ENCODE measurements around the gene DAG1.

The DAG1 gene

DNA sequence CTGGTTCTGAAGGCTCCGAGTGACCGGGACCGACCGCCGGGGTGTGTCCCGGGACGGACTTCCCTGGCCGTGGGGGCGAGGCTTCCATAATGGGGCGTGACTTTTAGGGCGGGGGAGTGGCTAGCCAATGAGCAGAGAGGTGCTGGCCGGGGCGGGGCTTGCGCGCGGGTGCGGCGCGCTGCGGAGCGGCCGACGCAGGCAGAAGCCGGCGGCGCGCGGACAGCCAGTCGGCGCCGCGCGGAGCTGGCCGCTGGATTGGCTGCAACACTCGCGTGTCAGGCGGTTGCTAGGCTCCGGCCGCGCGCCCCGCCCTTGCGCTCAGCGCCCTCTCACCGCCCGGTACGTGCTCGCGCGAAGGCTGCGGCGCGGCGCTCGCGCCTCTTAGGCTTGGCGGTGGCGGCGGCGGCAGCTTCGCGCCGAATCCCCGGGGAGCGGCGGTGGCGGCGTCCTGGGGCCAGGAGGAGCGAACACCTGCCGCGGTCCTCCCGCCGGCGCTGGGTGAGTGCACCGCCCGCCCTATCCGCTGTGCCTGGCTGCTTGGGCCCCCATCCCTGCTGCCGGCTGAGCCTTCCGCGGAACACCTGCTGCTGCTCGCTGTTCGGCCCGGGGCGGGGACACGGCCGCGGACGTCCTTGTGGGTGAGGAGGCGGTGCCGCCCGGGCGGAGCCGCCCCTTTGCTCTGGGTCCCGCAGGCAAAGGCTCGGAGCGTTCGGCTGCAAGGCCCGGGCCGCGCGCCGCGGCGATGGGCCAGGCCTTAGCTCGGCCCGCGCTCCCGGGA is at the start of gene DAG1:
DAG1 (plus strand) TSS at position 332 of the 778 bp plus-strand sequence. CDS start 40,268 bp downstream, outside the sequence.
- H3K4me1 ChIP-seq (ENCODE audit: control insufficient read depth, insufficient read depth, low read length): peaks cover 6% of the 10 kb centered on the region
- no peaks in the 10 kb centered on the region for H3K27me3 ChIP-seq (ENCODE audit: control insufficient read depth, insufficient read depth, low read length)
- WGBS (ENCODE audit: insufficient coverage, insufficient read length): no CpG with 5 or more reads among the region's 108 CpGs
- H3K9me3 ChIP-seq (ENCODE audit: control insufficient read depth, insufficient read depth, low read length): no peaks in the 10 kb centered on the region
- peak within 1 kb of the TSS; percentile 36 for H3K27ac ChIP-seq (ENCODE audit: low read length)
- peak within 1 kb of the TSS; percentile 72 for H3K4me3 ChIP-seq (ENCODE audit: low read length)
- no peak for DNase-seq (ENCODE audit: low read depth, low spot score)
- no peaks in the 10 kb centered on the region for H3K36me3 ChIP-seq (ENCODE audit: control insufficient read depth, insufficient read depth, low read length)

GRCh38 chr3:49421890-49422378 is 48.1 kb upstream of the DAG1 start:
- Histone ChIP-seq H3K27me3 (ENCODE audit: control insufficient read depth, insufficient read depth, low read length) (no peaks in the 10 kb centered on the region), H3K27ac (ENCODE audit: low read length) (no peak overlapping the region), H3K36me3 (ENCODE audit: control insufficient read depth, insufficient read depth, low read length) (no peaks in the 10 kb centered on the region), H3K4me1 (ENCODE audit: control insufficient read depth, insufficient read depth, low read length) (peaks cover 3% of the 10 kb centered on the region; the same call in 1 of the 2 replicates), H3K4me3 (ENCODE audit: low read length) (peak overlapping the region; percentile 47; the same call in 1 of the 2 replicates), H3K9me3 (ENCODE audit: control insufficient read depth, insufficient read depth, low read length) (no peaks in the 10 kb centered on the region)
- no CpG with 5 or more reads among the region's 14 CpGs for WGBS (ENCODE audit: insufficient coverage, insufficient read length)
- no peak for DNase-seq (ENCODE audit: low read depth, low spot score)

GRCh38 chr3:49422379-49423248 is 47.5 kb upstream of the DAG1 start, which contains the start of gene AMT:
Gene AMT, minus strand, starts transcription at chr3:49422473. Its CDS starts 23 bp downstream, at chr3:49422450.
- Histone ChIP-seq H3K36me3 (ENCODE audit: control insufficient read depth, insufficient read depth, low read length) (no peaks in the 10 kb centered on the region), H3K27me3 (ENCODE audit: control insufficient read depth, insufficient read depth, low read length) (no peaks in the 10 kb centered on the region), H3K4me1 (ENCODE audit: control insufficient read depth, insufficient read depth, low read length) (peaks cover 3% of the 10 kb centered on the region; the same call in 1 of the 2 replicates), H3K9me3 (ENCODE audit: control insufficient read depth, insufficient read depth, low read length) (no peaks in the 10 kb centered on the region), H3K4me3 (ENCODE audit: low read length) (peak within 1 kb of the TSS; percentile 47; the same call in 1 of the 2 replicates), H3K27ac (ENCODE audit: low read length) (no peak within 1 kb of the TSS)
- WGBS (ENCODE audit: insufficient coverage, insufficient read length): no CpG with 5 or more reads among the region's 25 CpGs
- no peak for DNase-seq (ENCODE audit: low read depth, low spot score)

DNA sequence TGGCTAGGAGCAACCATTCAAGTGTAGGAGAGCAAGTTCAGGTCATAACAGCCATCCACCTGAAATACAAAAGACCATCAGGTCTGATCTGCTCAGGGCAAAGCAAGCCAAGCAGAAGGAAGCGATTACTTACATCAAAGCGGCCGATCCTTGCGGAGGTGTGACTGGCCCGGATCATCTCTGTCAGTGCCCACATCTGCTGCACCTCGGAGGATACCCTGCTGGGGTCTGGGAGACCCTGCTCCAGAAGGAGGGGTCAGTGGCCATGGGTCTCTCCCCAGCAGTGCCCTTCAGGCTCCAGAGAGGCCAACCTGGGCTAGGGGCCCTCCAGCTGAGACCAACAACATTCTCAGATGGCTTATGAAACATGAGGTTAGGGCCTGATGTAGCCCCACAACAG is 45.3 kb upstream of the DAG1 start:
- no peak for DNase-seq (ENCODE audit: low read depth, low spot score)
- no peaks in the 10 kb centered on the region for H3K36me3 ChIP-seq (ENCODE audit: control insufficient read depth, insufficient read depth, low read length)
- WGBS (ENCODE audit: insufficient coverage, insufficient read length): no CpG with 5 or more reads among the region's 6 CpGs
- H3K27ac ChIP-seq (ENCODE audit: low read length): no peak overlapping the region
- H3K4me1 ChIP-seq (ENCODE audit: control insufficient read depth, insufficient read depth, low read length): peaks cover 3% of the 10 kb centered on the region; the same call in 1 of the 2 replicates
- H3K27me3 ChIP-seq (ENCODE audit: control insufficient read depth, insufficient read depth, low read length): no peaks in the 10 kb centered on the region
- H3K4me3 ChIP-seq (ENCODE audit: low read length): no peak overlapping the region
- no peaks in the 10 kb centered on the region for H3K9me3 ChIP-seq (ENCODE audit: control insufficient read depth, insufficient read depth, low read length)

DNA sequence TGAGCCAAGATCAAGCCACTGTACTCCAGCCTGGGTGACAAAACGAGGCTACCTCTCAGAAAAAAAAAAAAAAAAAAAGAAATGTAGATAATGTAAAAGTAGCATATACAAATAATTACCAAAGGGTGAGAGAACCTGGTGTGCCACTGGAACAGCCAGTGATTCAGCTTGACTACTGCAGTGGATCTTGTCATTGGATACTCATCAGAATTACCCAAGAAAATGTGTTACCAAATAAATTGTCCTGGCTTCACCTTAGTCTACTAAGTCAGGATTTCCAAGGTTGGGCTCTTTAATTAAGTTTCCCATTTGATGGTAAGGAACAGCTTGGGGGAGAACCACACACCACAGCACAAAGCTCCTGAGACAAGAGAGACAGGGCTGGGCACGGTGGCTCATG is 42.5 kb upstream of the DAG1 start:
- WGBS (ENCODE audit: insufficient coverage, insufficient read length): no CpG with 5 or more reads among the region's 2 CpGs
- H3K4me1 ChIP-seq (ENCODE audit: control insufficient read depth, insufficient read depth, low read length): peaks cover 3% of the 10 kb centered on the region; the same call in 1 of the 2 replicates
- H3K4me3 ChIP-seq (ENCODE audit: low read length): no peak overlapping the region
- DNase-seq (ENCODE audit: low read depth, low spot score): no peak
- H3K36me3 ChIP-seq (ENCODE audit: control insufficient read depth, insufficient read depth, low read length): no peaks in the 10 kb centered on the region
- H3K9me3 ChIP-seq (ENCODE audit: control insufficient read depth, insufficient read depth, low read length): no peaks in the 10 kb centered on the region
- H3K27me3 ChIP-seq (ENCODE audit: control insufficient read depth, insufficient read depth, low read length): no peaks in the 10 kb centered on the region
- no peak overlapping the region for H3K27ac ChIP-seq (ENCODE audit: low read length)

- DNase-seq (ENCODE audit: low read depth, low spot score): no peak
- WGBS (ENCODE audit: insufficient coverage, insufficient read length): no CpG with 5 or more reads among the region's 9 CpGs
- Histone ChIP-seq H3K9me3 (ENCODE audit: control insufficient read depth, insufficient read depth, low read length) (no peaks in the 10 kb centered on the region), H3K4me3 (ENCODE audit: low read length) (peak overlapping the region; percentile 62), H3K27ac (ENCODE audit: low read length) (no peak overlapping the region), H3K4me1 (ENCODE audit: control insufficient read depth, insufficient read depth, low read length) (no peaks in the 10 kb centered on the region), H3K27me3 (ENCODE audit: control insufficient read depth, insufficient read depth, low read length) (no peaks in the 10 kb centered on the region), H3K36me3 (ENCODE audit: control insufficient read depth, insufficient read depth, low read length) (no peaks in the 10 kb centered on the region)
These were observed 41.4 kb upstream of the DAG1 start for GRCh38 chr3:49428752-49429080.

GRCh38 chr3:49434731-49435130 is 35.3 kb upstream of the DAG1 start:
- Histone ChIP-seq H3K36me3 (ENCODE audit: control insufficient read depth, insufficient read depth, low read length) (no peaks in the 10 kb centered on the region), H3K27me3 (ENCODE audit: control insufficient read depth, insufficient read depth, low read length) (no peaks in the 10 kb centered on the region), H3K9me3 (ENCODE audit: control insufficient read depth, insufficient read depth, low read length) (no peaks in the 10 kb centered on the region), H3K27ac (ENCODE audit: low read length) (no peak overlapping the region), H3K4me1 (ENCODE audit: control insufficient read depth, insufficient read depth, low read length) (no peaks in the 10 kb centered on the region), H3K4me3 (ENCODE audit: low read length) (no peak overlapping the region)
- DNase-seq (ENCODE audit: low read depth, low spot score): no peak
- no CpG with 5 or more reads among the region's 5 CpGs for whole genome bisulfite sequencing (ENCODE audit: insufficient coverage, insufficient read length)

- no peak overlapping the region for H3K27ac ChIP-seq (ENCODE audit: low read length)
- H3K36me3 ChIP-seq (ENCODE audit: control insufficient read depth, insufficient read depth, low read length): no peaks in the 10 kb centered on the region
- whole genome bisulfite sequencing (ENCODE audit: insufficient coverage, insufficient read length): no CpG with 5 or more reads among the region's 5 CpGs
- H3K4me1 ChIP-seq (ENCODE audit: control insufficient read depth, insufficient read depth, low read length): no peaks in the 10 kb centered on the region
- H3K4me3 ChIP-seq (ENCODE audit: low read length): no peak overlapping the region
- no peaks in the 10 kb centered on the region for H3K27me3 ChIP-seq (ENCODE audit: control insufficient read depth, insufficient read depth, low read length)
- no peaks in the 10 kb centered on the region for H3K9me3 ChIP-seq (ENCODE audit: control insufficient read depth, insufficient read depth, low read length)
- DNase-seq (ENCODE audit: low read depth, low spot score): no peak
These were observed 24.7 kb upstream of the DAG1 start for GRCh38 chr3:49445391-49445790.

GRCh38 chr3:49453621-49454020 is 16.4 kb upstream of the DAG1 start:
- no peak for DNase-seq (ENCODE audit: low read depth, low spot score)
- H3K9me3 ChIP-seq (ENCODE audit: control insufficient read depth, insufficient read depth, low read length): no peaks in the 10 kb centered on the region
- peaks cover 5% of the 10 kb centered on the region; the same call in 1 of the 2 replicates for H3K4me1 ChIP-seq (ENCODE audit: control insufficient read depth, insufficient read depth, low read length)
- no CpG with 5 or more reads among the region's 4 CpGs for WGBS (ENCODE audit: insufficient coverage, insufficient read length)
- H3K4me3 ChIP-seq (ENCODE audit: low read length): no peak overlapping the region
- H3K27ac ChIP-seq (ENCODE audit: low read length): no peak overlapping the region
- H3K27me3 ChIP-seq (ENCODE audit: control insufficient read depth, insufficient read depth, low read length): no peaks in the 10 kb centered on the region
- H3K36me3 ChIP-seq (ENCODE audit: control insufficient read depth, insufficient read depth, low read length): no peaks in the 10 kb centered on the region

- WGBS (ENCODE audit: insufficient coverage, insufficient read length): no CpG with 5 or more reads among the region's 2 CpGs
- no peak overlapping the region for H3K27ac ChIP-seq (ENCODE audit: low read length)
- no peaks in the 10 kb centered on the region for H3K27me3 ChIP-seq (ENCODE audit: control insufficient read depth, insufficient read depth, low read length)
- peaks cover 13% of the 10 kb centered on the region for H3K4me1 ChIP-seq (ENCODE audit: control insufficient read depth, insufficient read depth, low read length)
- no peak overlapping the region for H3K4me3 ChIP-seq (ENCODE audit: low read length)
- no peak for DNase-seq (ENCODE audit: low read depth, low spot score)
- H3K36me3 ChIP-seq (ENCODE audit: control insufficient read depth, insufficient read depth, low read length): no peaks in the 10 kb centered on the region
- H3K9me3 ChIP-seq (ENCODE audit: control insufficient read depth, insufficient read depth, low read length): no peaks in the 10 kb centered on the region
These were observed 15.6 kb upstream of the DAG1 start for GRCh38 chr3:49454458-49454857.
